ENCODE results near the gene RUFY3. TPM values are rescaled to one million over a fixed set of nuclear protein-coding genes. Genes with fewer than 3 reads are reported as not detected.
A peak's percentile ranks its signal among the peaks of the same experiment; 100 is the strongest.
"Not testable (repeated sequence)": the region's sequence is repeated elsewhere in the genome, so short reads cannot be mapped to it uniquely, and the experiment has no call there.

Gene RUFY3
- total RNA-seq, 1 donor from 2014 or later: 58.9 TPM

- DNase-seq: peak; percentile 65
These were observed 16.4 kb upstream of the RUFY3 start for GRCh38 chr4:70705183-70706043.

GRCh38 chr4:70706044-70706461 is 15.7 kb upstream of the RUFY3 start:
- DNase-seq: no peak

DNA sequence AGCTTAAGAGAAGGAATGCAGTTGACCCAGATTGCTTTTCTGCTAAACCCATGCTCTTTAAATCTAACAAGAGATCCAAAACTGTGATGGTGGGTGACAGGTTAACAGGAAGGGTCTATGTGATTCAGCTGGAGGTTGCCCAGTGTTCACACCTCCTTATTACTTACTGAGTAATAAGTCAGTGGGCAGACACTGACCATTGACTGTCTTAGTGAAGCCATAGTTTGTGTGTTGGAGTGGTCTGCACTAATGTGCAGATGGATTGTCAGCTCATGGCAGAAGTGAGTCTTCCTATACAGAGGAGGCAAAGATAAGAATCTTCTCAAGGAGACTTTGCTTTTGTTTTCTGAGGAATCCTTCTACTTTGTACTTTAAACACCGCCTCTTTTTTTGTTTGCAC is 15.2 kb upstream of the RUFY3 start:
- peak; percentile 34 for DNase-seq

DNA sequence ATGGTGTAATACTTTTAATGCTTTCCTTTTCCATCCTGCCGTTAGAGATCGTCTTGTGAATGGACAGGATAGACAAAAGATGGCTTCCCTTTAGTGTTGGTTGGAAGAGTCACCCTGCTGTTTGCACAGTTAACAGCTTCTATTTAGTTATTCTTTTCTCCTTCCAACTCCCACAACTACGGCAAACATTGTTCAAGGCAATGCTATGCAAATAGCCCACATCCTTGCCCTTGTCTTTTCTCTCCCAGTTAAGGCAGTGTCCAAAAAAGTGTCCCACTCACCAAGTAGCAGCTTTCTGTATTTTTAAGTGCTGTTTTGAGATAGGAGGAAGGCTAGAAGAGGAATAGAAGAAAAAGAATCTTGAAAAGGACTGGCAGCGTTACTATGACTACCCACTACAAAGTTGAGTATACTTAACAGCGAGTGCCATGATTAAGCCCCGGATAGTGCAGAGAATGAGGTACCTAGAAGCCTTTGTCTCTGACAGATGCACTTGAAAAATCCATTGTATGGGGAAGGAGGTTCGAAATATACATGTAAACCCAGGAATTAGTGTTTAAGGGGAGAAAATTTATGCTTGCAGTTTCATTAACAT is 12.1 kb upstream of the RUFY3 start:
- DNase-seq: no peak

- DNase-seq: no peak
These were observed 10.2 kb upstream of the RUFY3 start for GRCh38 chr4:70711599-70711998.

DNA sequence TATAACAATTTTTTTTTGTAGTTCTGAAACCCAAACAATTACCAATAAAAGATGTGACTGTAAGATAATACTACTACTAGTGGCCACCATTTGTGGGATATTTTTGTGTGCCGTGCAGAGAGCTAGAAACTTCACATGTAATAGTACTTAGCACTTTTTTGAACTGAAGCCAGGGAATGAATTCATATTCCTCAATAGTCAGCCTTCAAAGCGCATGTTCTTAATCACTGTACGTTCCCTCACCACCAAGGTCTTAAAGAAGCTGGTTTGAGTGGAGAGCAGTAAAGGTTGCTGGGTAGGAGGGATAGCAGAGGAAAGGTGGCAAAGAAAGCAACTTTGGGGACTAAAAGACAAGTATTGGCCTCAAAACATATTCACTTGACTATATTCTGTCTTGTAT is 9.6 kb upstream of the RUFY3 start:
- no peak for DNase-seq

GRCh38 chr4:70712604-70713452 is 8.9 kb upstream of the RUFY3 start:
- DNase-seq: no peak

GRCh38 chr4:70713453-70714078 is 8.2 kb upstream of the RUFY3 start:
- no peak for DNase-seq

- no peak for DNase-seq
These were observed 7.5 kb upstream of the RUFY3 start for GRCh38 chr4:70714079-70714887.

DNA sequence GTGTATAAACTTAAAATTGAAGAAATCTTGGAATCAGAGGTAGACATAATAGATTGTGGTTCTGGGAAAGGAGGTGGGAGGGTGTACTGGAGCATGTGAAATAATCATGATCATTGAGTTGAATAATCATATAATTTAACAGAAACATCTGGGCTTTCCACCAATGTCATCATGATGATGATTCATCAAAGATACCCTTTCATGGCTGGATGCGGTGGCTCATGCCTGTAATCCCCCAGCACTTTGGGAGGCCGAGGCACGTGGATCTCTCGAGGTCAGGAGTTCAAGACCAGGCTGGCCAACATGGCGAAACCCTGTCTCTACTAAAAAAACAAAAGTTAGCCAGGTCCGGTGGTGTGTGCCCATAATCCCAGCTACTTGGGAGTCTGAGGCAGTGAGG is 6.7 kb upstream of the RUFY3 start:
- no peak for DNase-seq

GRCh38 chr4:70718811-70719604 is 2.8 kb upstream of the RUFY3 start:
- no peak for DNase-seq

GRCh38 chr4:70722199-70722791 is 531 bp downstream of the RUFY3 start:
- DNase-seq: peak; percentile 45

- DNase-seq: no peak
These were observed 2.7 kb downstream of the RUFY3 start for GRCh38 chr4:70724463-70724862.

DNA sequence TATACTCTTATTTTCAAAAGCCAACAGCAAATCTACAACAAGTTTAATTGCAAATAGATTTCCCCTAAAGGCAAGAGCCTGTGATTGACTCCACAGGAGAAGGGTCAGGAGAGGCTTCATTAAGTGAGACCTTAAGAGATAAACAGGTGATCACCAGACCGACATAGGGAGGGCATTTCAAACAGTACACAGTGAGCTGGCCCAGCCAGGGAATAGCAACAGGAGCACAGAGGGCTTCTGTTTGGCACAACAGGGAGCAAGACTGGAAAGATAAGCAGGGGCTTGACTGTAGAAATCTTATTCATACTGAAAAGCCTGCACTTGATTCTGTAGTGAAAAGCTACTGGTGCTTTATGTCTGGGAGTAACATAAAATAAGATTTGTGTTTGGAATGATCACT is 3.9 kb downstream of the RUFY3 start:
- DNase-seq: no peak

DNA sequence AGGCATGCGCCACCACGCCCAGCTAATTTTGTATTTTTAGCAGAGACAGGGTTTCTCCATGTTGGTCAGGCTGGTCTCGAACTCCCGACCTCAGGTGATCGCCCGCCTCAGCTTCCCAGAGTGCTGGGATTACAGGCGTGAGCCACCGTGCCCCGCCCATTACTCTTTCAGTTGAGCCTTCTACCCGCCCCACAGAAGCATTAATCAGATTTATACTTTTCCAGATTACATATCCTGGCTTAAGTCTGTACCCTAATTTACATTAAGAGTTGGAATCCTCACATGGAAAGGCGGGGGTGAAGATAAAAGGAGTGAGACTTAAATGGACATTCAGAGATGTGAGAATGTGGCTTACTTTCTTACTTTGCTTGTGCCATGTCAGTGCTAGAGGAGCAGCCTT is 4.8 kb downstream of the RUFY3 start:
- DNase-seq: not testable (repeated sequence)

DNA sequence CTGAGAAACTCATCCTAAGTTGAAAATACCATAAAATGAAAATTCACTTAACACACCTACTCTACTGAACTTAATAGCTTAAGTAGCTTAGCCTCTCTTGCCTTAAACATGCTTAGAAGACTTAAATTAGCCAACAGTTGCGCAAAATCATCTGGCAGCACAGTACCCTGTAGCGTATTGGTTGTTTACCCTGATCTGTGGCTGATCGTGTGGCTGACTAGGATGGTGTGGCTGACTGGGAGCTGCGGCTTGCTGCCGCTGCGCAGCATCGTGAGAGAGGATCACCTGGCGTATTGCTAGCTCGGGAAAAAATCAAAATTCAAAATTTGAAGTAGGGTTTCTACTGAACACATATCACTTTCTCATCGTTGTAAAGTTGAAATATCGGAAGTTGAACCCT is 6.3 kb downstream of the RUFY3 start:
- no peak for DNase-seq

DNA sequence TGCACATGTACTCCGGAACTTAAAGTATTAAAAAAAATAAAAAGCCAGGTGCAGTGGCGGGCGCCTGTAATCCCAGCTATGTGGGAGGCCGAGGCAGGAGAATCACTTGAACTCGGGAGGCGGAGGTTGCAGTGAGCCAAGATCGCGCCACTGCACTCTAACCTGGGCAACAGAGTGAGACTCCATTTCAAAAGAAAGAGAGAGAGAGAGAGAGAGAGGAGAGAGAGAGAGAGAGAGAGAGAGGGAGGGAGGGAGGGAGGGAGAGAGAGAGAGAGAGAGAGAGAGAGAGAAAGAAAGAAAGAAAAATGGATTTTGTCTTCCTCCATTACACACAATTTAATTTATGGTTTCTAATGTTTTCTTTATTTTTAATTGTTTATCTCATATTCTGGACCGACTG is 11.1 kb downstream of the RUFY3 start:
- not testable (repeated sequence) for DNase-seq

DNA sequence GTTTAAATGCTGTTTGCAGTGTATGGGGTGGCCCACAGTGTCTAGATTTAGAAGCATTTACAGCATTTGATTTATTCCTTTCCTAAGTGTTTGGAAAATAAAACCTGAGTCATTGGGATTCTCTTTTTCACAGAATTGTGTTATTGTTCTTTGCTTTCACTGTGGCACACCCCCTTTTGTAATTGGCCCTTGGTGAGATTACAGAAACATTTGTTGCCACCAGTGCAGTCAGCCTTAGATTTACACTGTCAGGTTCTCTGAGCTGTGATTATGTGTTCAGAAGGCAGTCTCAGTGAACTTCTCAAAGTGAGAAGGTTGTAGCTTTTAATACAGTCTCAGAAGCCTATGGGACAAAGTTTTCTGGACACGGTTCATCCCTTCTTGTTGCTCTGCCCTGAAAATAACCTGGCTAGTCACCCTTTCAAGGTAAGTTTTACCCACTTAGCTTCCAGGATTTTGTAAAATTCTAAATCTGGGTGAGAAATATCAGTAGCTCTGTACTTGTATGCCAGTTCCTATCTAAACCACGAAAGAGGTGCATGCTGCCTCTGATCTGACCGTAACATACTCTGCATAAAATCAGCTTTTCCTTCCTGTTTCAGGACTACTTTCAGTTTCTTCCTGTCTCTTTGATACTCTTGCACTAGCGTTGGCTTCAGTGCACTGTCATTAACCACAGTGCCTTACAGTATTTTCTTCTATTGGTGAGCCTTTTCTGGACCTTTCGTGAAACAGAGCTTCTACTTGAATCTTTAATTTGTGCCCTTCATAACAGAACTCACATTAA is 12.6 kb downstream of the RUFY3 start:
- peak; percentile 71 for DNase-seq

GRCh38 chr4:70734971-70735370 is 13.2 kb downstream of the RUFY3 start:
- DNase-seq: peak; percentile 25

GRCh38 chr4:70735915-70736314 is 14.2 kb downstream of the RUFY3 start:
- DNase-seq: peak; percentile 62

All from dermis blood vessel endothelial cell (primary cell).